22Rv1 (cell line): ENCODE results near the gene PAK6.

Experiments
- CTCF ChIP-seq: fragments of 450-650 bp; IDR thresholded peaks from 2 replicates; pipeline ENCODE4 v1.5.1; 2017; ENCODE audit warnings: mild to moderate bottlenecking
- ZFX ChIP-seq: fragments of 450-650 bp; IDR thresholded peaks from 2 replicates; pipeline ENCODE4 v1.6.1; 2017; ENCODE audit warnings: antibody characterized with exemption, borderline replicate concordance

DNA sequence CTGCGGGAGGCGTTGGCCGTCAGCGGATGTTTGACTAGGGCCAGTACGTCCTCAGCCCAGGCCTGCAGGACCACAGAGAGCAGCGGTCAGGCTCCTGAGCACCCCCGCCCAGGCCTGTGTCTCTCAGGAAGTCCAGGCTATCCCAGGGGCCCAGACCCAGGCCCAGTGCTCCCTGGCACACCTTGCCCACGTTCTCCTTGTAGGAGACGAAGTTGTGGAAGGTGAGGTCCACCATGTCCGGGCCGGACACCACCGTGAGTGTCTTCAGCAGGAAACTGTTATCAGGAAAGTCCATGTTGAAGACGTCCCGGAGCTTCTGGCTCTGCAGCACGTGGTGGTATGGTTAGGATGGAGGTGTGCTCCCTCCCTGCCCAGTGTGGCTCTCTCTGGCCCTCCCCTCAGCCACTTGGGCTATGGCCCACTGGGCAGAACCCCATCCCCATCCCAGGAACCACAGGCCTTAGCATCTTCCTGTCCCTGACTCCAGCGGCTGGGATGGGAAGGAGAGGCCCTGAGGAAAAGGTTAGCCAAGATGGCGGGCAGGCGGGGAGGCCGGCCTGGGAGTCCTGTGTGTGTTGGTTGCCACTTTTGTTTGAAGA is 63.5 kb downstream of the PAK6 start:
- no peak for TF ChIP-seq CTCF
- no peak for TF ChIP-seq ZFX
